SK-N-MC (cell line): Measurements from ENCODE around the gene UPF1.

Experiments
- EZH2 ChIP-seq: fragments of 200-600 bp; sonication (generic); IDR thresholded peaks from one replicate; pipeline ENCODE4 v1.6.1; 2017; ENCODE audit warnings: antibody characterized with exemption
- POLR2AphosphoS5 ChIP-seq: IDR thresholded peaks from 2 replicates; pipeline ENCODE4 v1.6.1; 2012; ENCODE audit warnings: mild to moderate bottlenecking, low read depth, low read length, borderline replicate concordance

DNA sequence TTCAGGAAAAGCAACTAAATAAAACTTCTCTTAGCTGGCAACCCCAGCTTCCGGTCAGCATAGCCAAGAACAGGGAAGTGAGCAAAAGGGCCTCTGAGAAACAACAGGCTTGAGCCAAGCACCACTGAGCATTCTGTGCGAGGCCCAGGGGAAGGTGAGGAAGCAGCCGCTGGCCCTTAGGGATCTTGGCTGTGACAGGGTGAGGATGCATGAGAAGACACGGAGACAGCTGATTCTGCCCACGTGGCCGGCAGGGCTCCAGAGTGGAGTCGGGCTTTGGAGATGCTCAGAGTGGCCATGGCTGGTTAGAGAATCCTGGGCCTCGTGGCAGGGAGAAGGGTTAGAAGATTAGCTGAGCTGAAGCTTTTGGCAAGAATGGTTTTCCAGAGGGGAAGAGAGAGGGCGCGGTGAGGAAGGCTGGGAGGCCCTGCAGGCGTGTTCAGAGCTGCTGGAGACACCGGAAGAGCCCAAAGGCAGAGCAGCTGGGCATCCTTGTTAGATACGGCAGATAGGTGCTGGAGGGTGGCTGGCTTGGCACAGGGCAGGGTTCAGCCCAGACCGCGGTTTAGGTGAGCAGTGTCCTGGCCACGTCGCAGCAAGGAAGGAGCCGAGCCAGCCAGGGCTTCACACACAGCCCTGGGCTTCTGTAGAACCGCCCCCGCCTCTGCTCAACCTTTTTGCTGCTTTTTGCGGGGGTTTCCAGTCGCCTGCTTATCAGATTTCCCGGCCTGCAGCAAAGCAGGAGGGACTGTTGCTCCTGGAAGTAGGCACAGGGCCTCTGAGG, 17.3 kb downstream of the UPF1 start:
- no peak for TF ChIP-seq EZH2
- TF ChIP-seq POLR2AphosphoS5, result no peak
